ENCODE results near the gene DSCAM. TPM values are rescaled to one million over a fixed set of nuclear protein-coding genes. Genes with fewer than 3 reads are reported as not detected.

The DSCAM gene
- total RNA-seq, 1 donor, result not detected

- no peak overlapping the region for H3K4me2 ChIP-seq (ENCODE audit: insufficient read depth, low read length)
- no peak overlapping the region for H3K27ac ChIP-seq (ENCODE audit: low read depth, low read length)
- no peak overlapping the region for H2AFZ ChIP-seq (ENCODE audit: low read length)
- no peaks in the 10 kb centered on the region for H3K27me3 ChIP-seq (ENCODE audit: insufficient read depth, low read length)
- DNase-seq (ENCODE audit: insufficient read length, low spot score, missing footprints), result no peak
- no peaks in the 10 kb centered on the region for H4K20me1 ChIP-seq (ENCODE audit: insufficient read depth, low read length)
- no peak for TF ChIP-seq CTCF (IDR thresholded peaks at IDR 0.05; ENCODE audit: extremely low read depth, low read depth, low read length)
- no peaks in the 10 kb centered on the region for H3K36me3 ChIP-seq (ENCODE audit: insufficient read depth, low read length)
- H3K9me3 ChIP-seq (ENCODE audit: low read depth, low read length), result peaks cover 3% of the 10 kb centered on the region
- H3K4me1 ChIP-seq (ENCODE audit: insufficient read depth, low read length), result no peaks in the 10 kb centered on the region
- H3K79me2 ChIP-seq (ENCODE audit: insufficient read depth, low read length), result no peaks in the 10 kb centered on the region
- H3K4me3 ChIP-seq (ENCODE audit: insufficient read depth, low read length), result no peak overlapping the region
These were observed 374.9 kb downstream of the DSCAM start for GRCh38 chr21:40472013-40472412.

GRCh38 chr21:40471103-40471502 lies 375.9 kb downstream of the DSCAM start:
- Histone ChIP-seq H3K4me1 (ENCODE audit: insufficient read depth, low read length) (no peaks in the 10 kb centered on the region), H3K79me2 (ENCODE audit: insufficient read depth, low read length) (no peaks in the 10 kb centered on the region), H3K36me3 (ENCODE audit: insufficient read depth, low read length) (no peaks in the 10 kb centered on the region), H3K9me3 (ENCODE audit: low read depth, low read length) (peaks cover 3% of the 10 kb centered on the region), H3K4me2 (ENCODE audit: insufficient read depth, low read length) (no peak overlapping the region), H3K27ac (ENCODE audit: low read depth, low read length) (no peak overlapping the region), H3K4me3 (ENCODE audit: insufficient read depth, low read length) (no peak overlapping the region), H4K20me1 (ENCODE audit: insufficient read depth, low read length) (no peaks in the 10 kb centered on the region), H2AFZ (ENCODE audit: low read length) (no peak overlapping the region), H3K27me3 (ENCODE audit: insufficient read depth, low read length) (no peaks in the 10 kb centered on the region)
- no peak for TF ChIP-seq CTCF (IDR thresholded peaks at IDR 0.05; ENCODE audit: extremely low read depth, low read depth, low read length)
- DNase-seq (ENCODE audit: insufficient read length, low spot score, missing footprints), result no peak

DNA sequence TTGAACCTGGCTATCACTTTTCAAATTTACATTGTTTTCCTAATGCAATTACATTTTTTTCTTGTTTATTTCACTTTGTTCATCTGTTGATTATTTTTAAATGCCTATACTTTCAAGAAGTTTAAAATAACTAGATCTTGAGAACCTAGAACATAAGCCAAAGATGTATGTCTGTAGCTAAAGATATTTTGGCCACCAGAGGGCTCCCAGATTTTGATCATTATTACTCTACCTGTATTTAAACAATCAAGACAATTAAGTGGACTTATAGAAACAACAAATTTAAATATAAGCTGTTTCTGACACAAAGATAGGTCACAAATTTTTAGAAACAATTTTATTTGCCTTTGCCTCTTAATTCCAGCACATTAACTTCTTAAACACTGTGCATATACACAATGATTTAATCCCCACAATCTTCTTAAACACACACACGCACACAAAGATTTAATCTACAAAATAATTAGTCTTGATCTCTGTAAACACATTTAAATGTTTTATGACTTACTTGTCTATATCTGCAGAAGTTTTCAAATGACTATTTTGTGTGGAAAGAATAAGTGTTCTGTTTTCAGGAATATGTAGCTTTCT lies 380.0 kb downstream of the DSCAM start:
- Histone ChIP-seq H3K36me3 (ENCODE audit: insufficient read depth, low read length) (no peaks in the 10 kb centered on the region), H3K4me1 (ENCODE audit: insufficient read depth, low read length) (no peaks in the 10 kb centered on the region), H3K9me3 (ENCODE audit: low read depth, low read length) (no peaks in the 10 kb centered on the region), H3K4me2 (ENCODE audit: insufficient read depth, low read length) (no peak overlapping the region), H3K4me3 (ENCODE audit: insufficient read depth, low read length) (no peak overlapping the region), H2AFZ (ENCODE audit: low read length) (no peak overlapping the region), H4K20me1 (ENCODE audit: insufficient read depth, low read length) (no peaks in the 10 kb centered on the region), H3K79me2 (ENCODE audit: insufficient read depth, low read length) (no peaks in the 10 kb centered on the region), H3K27ac (ENCODE audit: low read depth, low read length) (no peak overlapping the region), H3K27me3 (ENCODE audit: insufficient read depth, low read length) (no peaks in the 10 kb centered on the region)
- TF ChIP-seq CTCF (IDR thresholded peaks at IDR 0.05; ENCODE audit: extremely low read depth, low read depth, low read length), result no peak
- DNase-seq (ENCODE audit: insufficient read length, low spot score, missing footprints), result no peak

DNA sequence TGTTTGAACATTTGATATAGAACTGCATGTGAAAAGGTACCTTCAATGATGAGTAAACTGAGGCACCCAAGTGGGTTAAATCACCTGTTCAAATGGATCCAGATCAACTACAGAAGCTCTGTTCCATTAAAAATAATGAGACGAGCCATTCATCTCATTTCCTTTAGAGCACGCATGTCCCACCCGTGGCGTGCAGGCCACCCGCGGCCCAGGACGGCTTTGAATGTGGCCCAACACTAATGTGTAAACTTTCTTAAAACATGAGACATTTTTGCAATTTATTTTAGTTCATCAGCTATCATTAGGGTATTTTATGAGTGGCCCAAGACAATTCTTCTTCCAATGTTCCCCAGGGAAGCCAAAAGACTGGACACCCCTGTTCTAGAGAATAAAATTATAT lies 381.6 kb downstream of the DSCAM start:
- H4K20me1 ChIP-seq (ENCODE audit: insufficient read depth, low read length), result no peaks in the 10 kb centered on the region
- TF ChIP-seq CTCF (IDR thresholded peaks at IDR 0.05; ENCODE audit: extremely low read depth, low read depth, low read length), result no peak
- DNase-seq (ENCODE audit: insufficient read length, low spot score, missing footprints), result no peak
- H3K79me2 ChIP-seq (ENCODE audit: insufficient read depth, low read length), result no peaks in the 10 kb centered on the region
- H3K36me3 ChIP-seq (ENCODE audit: insufficient read depth, low read length), result no peaks in the 10 kb centered on the region
- no peaks in the 10 kb centered on the region for H3K27me3 ChIP-seq (ENCODE audit: insufficient read depth, low read length)
- no peaks in the 10 kb centered on the region for H3K9me3 ChIP-seq (ENCODE audit: low read depth, low read length)
- no peak overlapping the region for H3K27ac ChIP-seq (ENCODE audit: low read depth, low read length)
- H3K4me2 ChIP-seq (ENCODE audit: insufficient read depth, low read length), result no peak overlapping the region
- H2AFZ ChIP-seq (ENCODE audit: low read length), result no peak overlapping the region
- no peaks in the 10 kb centered on the region for H3K4me1 ChIP-seq (ENCODE audit: insufficient read depth, low read length)
- no peak overlapping the region for H3K4me3 ChIP-seq (ENCODE audit: insufficient read depth, low read length)

Data from osteoblast (primary cell).